ENCODE measurements around the gene NFATC3. TPM values are rescaled to one million over a fixed set of nuclear protein-coding genes. Genes with fewer than 3 reads are reported as not detected.

The NFATC3 gene
- total and polyA plus RNA-seq, 2 of the 8 experiments (the other 6 are each of a cell fraction or from before 2014, with no cell fraction given) = 17.6 to 34.5 TPM

DNA sequence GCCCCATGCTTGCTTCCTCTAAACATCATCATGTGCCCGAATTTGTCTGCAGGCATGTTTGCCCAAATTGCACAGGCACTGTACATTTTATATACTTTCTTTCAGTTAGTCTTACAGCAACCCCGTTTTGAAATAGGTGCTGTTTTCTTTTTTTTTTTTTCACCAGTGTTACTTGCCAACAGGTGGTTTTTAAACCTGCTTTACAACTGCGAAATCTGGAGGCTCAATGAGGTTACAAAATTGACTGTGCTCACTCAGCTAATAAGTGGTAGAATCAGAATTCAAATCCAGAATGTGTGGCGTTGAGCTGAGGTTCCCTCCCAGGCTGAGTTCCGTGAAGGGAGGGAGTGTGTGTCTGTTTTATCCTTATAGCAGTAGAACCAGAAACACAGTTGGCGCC, 165.8 kb downstream of the NFATC3 start:
- Histone ChIP-seq H2BK15ac (ENCODE audit: low read length) (no peak overlapping the region), H3K79me2 (ENCODE audit: control insufficient read depth in 1 of 2, insufficient read depth in 2 of 2, low read length in 2 of 2) (no peaks in the 10 kb centered on the region), H3K4me3 (ENCODE audit: extremely low read depth in 1 of 4, insufficient read depth in 2 of 4, low read depth in 3 of 4, low read length in 4 of 4) (no peak overlapping the region), H3K4me1 (replicated peaks in 1 of 4; ENCODE audit: control insufficient read depth in 3 of 4, insufficient read depth in 4 of 4, low read length in 3 of 4) (no peaks in the 10 kb centered on the region; a peak in 1 of 7 replicates), H3K14ac (ENCODE audit: insufficient read length) (no peak overlapping the region), H3K4me2 (ENCODE audit: insufficient read depth in 1 of 2, low read depth in 2 of 2, low read length in 2 of 2) (no peak overlapping the region), H4K91ac (replicated peaks; ENCODE audit: insufficient read length, low read length) (no peak overlapping the region), H3K36me3 (ENCODE audit: control insufficient read depth in 2 of 4, insufficient read depth in 4 of 4, low read length in 3 of 4) (no peaks in the 10 kb centered on the region), H3K18ac (ENCODE audit: extremely low read depth, low read length) (no peak overlapping the region), H3K79me1 (ENCODE audit: low read depth, low read length) (peaks cover 2% of the 10 kb centered on the region; the same call in 1 of the 2 replicates), H2BK20ac (ENCODE audit: low read length) (no peak overlapping the region), H3K9ac (replicated peaks in 1 of 4; ENCODE audit: extremely low read depth in 1 of 4, low read depth in 3 of 4, low read length in 3 of 4) (no peak overlapping the region), H4K8ac (ENCODE audit: extremely low read depth, insufficient read depth, low read length) (no peak overlapping the region), H3K9me3 (ENCODE audit: insufficient read depth in 2 of 2, low read depth in 1 of 2, low read length in 1 of 2) (no peaks in the 10 kb centered on the region), H2BK120ac (replicated peaks; ENCODE audit: low read depth, low read length) (no peak overlapping the region), H2AK5ac (ENCODE audit: low read depth, low read length) (no peak overlapping the region), H3K4ac (replicated peaks; ENCODE audit: insufficient read length, low read depth, low read length) (no peak overlapping the region), H3K23me2 (ENCODE audit: low read depth, low read length) (no peaks in the 10 kb centered on the region), H4K20me1 (replicated peaks in 1 of 2; ENCODE audit: control insufficient read depth in 1 of 2, insufficient read depth in 2 of 2, low read length in 2 of 2) (no peaks in the 10 kb centered on the region), H2AFZ (ENCODE audit: low read length) (no peak overlapping the region), H3K23ac (ENCODE audit: insufficient read length) (no peak overlapping the region), H4K5ac (ENCODE audit: insufficient read length, low read depth, low read length) (no peak overlapping the region), H3K27ac (ENCODE audit: low read depth, low read length) (no peak overlapping the region), H2BK5ac (ENCODE audit: low read depth, low read length) (no peak overlapping the region), H3K56ac (replicated peaks; ENCODE audit: insufficient read length, low read depth, low read length) (no peak overlapping the region), H3K27me3 (replicated peaks in 1 of 4; ENCODE audit: control insufficient read depth in 3 of 4, extremely low read depth in 1 of 4, insufficient read depth in 3 of 4, low read length in 3 of 4) (peaks cover 0 to 2% (median 0%) of the 10 kb centered on the region in 4 experiments; a peak in 3 of 7 replicates), H2BK12ac (ENCODE audit: low read depth, low read length) (no peak overlapping the region)
- ChIA-PET POLR2A (ENCODE audit: partially characterized antibody) (interaction anchor here (1.1 to 3.7 kb wide), 4 partner anchors 10 to 60 kb away, joined by 3 to 10 read pairs (median 4); partner anchors contain the start of genes PRMT7 and SLC7A6OS), CTCF (ENCODE audit: partially characterized antibody) (interaction anchor here (1.4 to 6.2 kb wide), 2 partner anchors 10 to 61 kb away, joined by 4 to 108 read pairs; partner anchors contain the start of gene SLC7A6)
- FAIRE-seq (no peak), DNase-seq (ENCODE audit: low read depth in 1 of 2, low spot score in 2 of 2) (no peak)
- 92% methylated on average over 6 of the region's 6 CpGs; no CpG with 5 or more reads in 1 of the 2 experiments for WGBS, 2 experiments (ENCODE audit: extremely low coverage in 1 of 2, insufficient coverage in 1 of 2, insufficient read length in 1 of 2, insufficient replicate concordance in 2 of 2, low coverage in 1 of 2, low lambda C conversion rate in 2 of 2, missing lambda C conversion rate in 1 of 2)
- no peak for TF ChIP-seq ZNF274 (IDR thresholded peaks at IDR 0.05; ENCODE audit: borderline replicate concordance, extremely low read depth, low read length)
- TF ChIP-seq, protein P1, sequence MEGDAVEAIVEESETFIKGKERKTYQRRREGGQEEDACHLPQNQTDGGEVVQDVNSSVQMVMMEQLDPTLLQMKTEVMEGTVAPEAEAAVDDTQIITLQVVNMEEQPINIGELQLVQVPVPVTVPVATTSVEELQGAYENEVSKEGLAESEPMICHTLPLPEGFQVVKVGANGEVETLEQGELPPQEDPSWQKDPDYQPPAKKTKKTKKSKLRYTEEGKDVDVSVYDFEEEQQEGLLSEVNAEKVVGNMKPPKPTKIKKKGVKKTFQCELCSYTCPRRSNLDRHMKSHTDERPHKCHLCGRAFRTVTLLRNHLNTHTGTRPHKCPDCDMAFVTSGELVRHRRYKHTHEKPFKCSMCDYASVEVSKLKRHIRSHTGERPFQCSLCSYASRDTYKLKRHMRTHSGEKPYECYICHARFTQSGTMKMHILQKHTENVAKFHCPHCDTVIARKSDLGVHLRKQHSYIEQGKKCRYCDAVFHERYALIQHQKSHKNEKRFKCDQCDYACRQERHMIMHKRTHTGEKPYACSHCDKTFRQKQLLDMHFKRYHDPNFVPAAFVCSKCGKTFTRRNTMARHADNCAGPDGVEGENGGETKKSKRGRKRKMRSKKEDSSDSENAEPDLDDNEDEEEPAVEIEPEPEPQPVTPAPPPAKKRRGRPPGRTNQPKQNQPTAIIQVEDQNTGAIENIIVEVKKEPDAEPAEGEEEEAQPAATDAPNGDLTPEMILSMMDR (IDR thresholded peaks at IDR 0.05; ENCODE audit: control extremely low read depth in 1 of 3, insufficient read depth in 1 of 3, low read depth in 1 of 3, low read length in 3 of 3) = no peak
- TF ChIP-seq HDAC6 (IDR thresholded peaks at IDR 0.05; ENCODE audit: low read depth, low read length) = no peak
- no peak for TF ChIP-seq BCL11A (IDR thresholded peaks at IDR 0.05; ENCODE audit: low read depth in 2 of 2, low read length in 2 of 2)
- no peak for TF ChIP-seq CBX5 (IDR thresholded peaks at IDR 0.05; ENCODE audit: low read depth, low read length)
- TF ChIP-seq GTF2F1 (IDR thresholded peaks at IDR 0.05; ENCODE audit: borderline replicate concordance, low read depth, low read length) = no peak
- TF ChIP-seq SP4 (IDR thresholded peaks at IDR 0.05; ENCODE audit: low read length) = no peak
- no peak for TF ChIP-seq YY1 (IDR thresholded peaks at IDR 0.05; ENCODE audit: low read depth, low read length)
- no peak for TF ChIP-seq POLR2AphosphoS5 (IDR thresholded peaks at IDR 0.05; ENCODE audit: low read depth, low read length)
- no peak for TF ChIP-seq HDAC2 (IDR thresholded peaks at IDR 0.05; ENCODE audit: borderline replicate concordance in 1 of 2, low read depth in 2 of 2, low read length in 2 of 2)
- TF ChIP-seq TAF1 (IDR thresholded peaks at IDR 0.05; ENCODE audit: low read depth, low read length) = no peak
- no peak for TF ChIP-seq SUZ12 (IDR thresholded peaks at IDR 0.05; ENCODE audit: low read length)

Measured in H1 (cell line).